ENCODE data around the gene KLC1.

KLC1 gene

DNA sequence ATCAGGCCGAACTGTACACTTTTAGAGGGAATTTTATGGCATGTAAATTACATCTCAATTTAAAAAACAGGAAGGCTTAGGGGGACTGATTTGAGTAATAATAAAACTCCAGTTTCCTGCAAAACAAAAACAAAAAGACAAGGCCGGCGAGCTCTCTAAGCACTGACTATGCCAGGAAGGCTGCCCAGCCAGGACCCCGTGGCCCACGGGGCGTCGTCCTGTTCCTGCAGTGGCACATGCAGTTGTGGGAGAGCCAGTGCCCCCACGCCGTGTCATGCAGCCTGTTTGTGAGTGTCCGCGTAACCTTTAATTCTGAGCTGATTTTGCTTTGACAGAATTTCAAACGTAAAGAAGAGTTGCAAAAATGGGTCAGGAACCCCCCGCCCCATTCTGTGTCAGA lies 75.7 kb downstream of the KLC1 start:
- DNase-seq (ENCODE audit: low read depth), result no peak
- H3K4me3 ChIP-seq (ENCODE audit: low read length), result no peak overlapping the region
- TF ChIP-seq, protein P1, sequence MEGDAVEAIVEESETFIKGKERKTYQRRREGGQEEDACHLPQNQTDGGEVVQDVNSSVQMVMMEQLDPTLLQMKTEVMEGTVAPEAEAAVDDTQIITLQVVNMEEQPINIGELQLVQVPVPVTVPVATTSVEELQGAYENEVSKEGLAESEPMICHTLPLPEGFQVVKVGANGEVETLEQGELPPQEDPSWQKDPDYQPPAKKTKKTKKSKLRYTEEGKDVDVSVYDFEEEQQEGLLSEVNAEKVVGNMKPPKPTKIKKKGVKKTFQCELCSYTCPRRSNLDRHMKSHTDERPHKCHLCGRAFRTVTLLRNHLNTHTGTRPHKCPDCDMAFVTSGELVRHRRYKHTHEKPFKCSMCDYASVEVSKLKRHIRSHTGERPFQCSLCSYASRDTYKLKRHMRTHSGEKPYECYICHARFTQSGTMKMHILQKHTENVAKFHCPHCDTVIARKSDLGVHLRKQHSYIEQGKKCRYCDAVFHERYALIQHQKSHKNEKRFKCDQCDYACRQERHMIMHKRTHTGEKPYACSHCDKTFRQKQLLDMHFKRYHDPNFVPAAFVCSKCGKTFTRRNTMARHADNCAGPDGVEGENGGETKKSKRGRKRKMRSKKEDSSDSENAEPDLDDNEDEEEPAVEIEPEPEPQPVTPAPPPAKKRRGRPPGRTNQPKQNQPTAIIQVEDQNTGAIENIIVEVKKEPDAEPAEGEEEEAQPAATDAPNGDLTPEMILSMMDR (conservative IDR thresholded peaks at IDR 0.05; ENCODE audit: low read depth, low read length), result no peak

DNA sequence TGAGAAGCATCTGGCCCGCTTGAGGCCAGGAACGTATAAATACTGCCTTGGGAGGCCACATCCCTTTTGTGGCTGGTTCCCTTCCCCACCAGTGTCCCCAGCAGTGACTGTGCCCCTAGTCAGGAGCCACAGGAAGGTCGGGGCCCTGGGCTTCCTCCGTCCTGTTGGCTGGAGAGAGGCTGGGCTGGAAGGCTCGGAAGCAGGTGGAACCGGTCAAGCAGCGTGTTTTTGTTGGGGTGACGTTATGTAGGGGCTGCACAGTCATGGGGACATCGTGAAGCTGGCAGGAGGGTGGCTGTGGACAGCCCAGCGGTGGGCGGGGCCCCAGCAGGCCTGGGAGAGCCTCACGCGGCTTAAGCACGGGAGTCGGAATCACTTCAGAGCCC lies 76.1 kb downstream of the KLC1 start:
- TF ChIP-seq, protein P1 (conservative IDR thresholded peaks at IDR 0.05; ENCODE audit: low read depth, low read length), result no peak
- no peak for DNase-seq (ENCODE audit: low read depth)
- H3K4me3 ChIP-seq (ENCODE audit: low read length), result no peak overlapping the region

DNA sequence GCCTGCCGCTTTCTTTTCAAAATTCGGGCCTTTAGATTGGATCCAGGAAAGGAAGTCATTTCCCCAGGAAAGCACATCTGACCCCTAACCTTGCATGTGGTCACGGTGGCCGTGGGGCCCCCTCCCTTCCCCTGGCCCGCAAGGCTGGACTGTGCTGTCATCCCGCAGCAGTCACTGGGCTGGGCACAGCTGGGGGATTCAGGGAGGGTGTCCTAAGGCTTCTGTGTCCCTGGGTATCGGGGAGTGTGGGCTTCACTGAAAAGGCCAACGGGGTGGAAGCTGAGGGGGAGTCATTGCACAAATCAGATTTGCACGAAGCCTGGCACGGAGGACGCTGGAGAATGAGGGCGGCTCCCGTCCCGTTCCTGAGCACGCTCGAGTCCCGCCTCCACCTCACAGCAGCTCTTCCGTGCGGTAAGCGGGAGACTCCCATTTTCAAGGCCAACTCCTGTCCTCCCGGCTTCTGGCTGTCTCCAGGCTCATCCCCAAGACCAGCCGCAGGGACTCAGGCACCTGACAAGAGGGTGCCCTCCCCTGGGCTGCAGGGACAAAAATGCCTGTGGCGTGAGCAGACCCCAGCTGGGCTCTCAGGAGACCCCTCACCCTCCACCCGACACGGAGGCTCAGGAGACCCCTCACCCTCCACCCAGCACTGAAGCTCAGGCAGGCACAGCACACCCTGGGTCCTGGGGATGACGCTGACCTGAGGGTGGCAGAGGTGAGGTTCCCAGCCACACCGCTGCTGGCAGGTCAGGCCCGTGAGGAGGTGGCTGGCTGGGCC lies 76.7 kb downstream of the KLC1 start:
- TF ChIP-seq, protein P1 (conservative IDR thresholded peaks at IDR 0.05; ENCODE audit: low read depth, low read length), result no peak
- H3K4me3 ChIP-seq (ENCODE audit: low read length), result no peak overlapping the region
- no peak for DNase-seq (ENCODE audit: low read depth)

DNA sequence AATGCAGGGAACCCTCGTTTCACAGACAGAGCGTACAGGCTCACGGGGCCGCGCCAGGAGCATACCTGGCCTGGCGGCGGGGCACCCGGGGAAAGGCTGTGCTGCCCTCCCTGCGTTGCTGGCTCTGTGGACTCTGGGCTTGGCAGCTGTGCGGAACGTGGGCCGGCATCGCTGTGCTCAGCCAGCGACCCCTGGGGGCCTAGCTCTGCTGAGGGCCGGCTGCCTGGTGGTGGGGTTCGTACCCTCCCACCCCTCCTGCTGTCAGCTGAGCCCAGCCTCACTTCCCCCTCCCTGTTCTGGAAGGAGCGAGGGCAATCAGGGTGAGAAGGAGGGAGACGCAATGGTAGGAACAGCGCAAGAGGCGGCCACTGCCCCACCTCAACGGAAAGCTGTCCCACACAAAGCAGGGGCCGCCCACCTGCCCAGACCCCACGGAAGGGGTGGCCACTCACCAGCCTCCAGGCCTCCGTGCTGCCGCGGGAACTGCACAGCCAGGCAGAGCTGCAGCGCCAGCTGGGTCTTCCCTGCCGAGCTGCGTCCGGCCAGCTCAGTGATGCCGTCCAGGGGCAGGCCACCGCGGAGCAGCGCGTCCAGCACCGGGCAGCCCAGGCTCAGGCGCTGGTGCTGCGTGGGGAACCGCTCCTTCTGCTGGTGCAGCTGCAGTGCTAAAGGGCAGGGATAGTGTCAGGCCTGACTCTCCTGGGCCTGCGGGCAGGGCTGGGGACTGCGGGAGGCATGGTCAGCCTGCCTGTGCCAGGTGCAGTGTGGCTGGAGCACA lies 77.7 kb downstream of the KLC1 start:
- no peak for DNase-seq (ENCODE audit: low read depth)
- TF ChIP-seq, protein P1 (conservative IDR thresholded peaks at IDR 0.05; ENCODE audit: low read depth, low read length), result no peak
- H3K4me3 ChIP-seq (ENCODE audit: low read length), result no peak overlapping the region

DNA sequence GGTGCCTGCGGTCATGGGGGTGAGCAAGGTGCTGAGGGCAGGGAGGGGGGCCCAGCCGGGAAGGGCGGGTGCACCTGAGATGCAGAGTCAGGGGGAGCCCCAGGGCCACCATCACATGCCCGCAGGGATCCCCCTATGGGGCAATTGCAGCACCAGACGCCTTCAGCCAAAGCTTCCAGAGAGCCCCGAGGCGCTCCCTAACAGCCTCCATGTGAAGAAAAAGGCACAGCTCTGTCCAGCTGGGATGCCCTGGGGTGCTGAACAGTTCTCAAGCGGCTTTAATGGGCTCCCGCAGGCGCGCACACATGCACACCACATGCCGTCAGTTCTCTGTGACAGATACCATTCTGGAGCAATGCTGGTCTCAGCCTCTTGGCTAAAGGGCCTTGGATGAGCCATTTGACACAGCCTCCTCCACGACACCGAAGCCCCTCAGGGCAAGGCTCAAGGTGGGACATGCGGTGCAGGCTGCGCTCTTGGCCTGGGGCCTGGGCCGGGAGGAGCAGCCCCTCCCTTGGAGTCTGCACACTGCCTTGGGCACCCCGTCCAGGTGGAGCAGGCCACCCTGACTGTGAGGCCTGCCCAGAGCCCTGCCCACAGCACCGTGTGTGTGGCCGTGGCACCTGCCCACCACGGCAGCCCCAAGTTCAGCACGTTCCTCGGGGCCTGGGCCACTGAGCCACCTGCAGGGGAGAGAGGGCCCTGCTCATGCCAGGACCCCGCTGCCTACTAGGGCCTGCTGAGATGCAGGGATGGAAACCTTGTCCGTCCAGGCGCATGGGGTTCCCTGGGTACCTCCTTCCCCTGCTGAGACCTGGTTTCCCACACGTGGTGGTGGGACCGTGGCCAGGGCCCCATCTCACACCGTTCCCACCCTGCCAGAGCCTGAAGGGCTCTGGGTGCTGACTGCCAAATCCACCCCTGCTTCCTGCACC lies 78.6 kb downstream of the KLC1 start:
- H3K4me3 ChIP-seq (ENCODE audit: low read length), result no peak overlapping the region
- no peak for DNase-seq (ENCODE audit: low read depth)
- TF ChIP-seq, protein P1 (conservative IDR thresholded peaks at IDR 0.05; ENCODE audit: low read depth, low read length), result no peak

DNA sequence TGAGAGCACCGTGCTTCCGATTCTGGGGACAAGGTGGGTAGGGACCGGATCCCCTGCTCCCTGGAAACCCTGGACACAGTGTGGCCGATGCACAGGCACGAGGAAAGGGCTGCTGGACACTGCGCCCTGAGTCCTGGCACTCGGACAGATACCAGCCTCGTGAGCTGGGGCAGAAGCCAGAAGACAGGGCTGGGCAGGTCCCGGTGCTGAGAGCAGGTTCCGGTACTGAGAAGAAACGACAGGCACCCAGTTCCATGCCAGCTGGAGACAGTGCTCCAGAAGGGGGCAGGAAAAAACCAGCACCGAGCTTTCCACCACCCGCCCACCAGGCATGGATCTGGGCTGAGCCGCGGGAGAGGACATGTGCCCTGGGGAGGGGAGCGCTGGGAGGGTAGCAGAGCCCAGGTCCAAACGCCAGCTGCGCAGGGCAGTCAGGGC lies 79.8 kb downstream of the KLC1 start:
- DNase-seq (ENCODE audit: low read depth), result no peak
- no peak overlapping the region for H3K4me3 ChIP-seq (ENCODE audit: low read length)
- TF ChIP-seq, protein P1 (conservative IDR thresholded peaks at IDR 0.05; ENCODE audit: low read depth, low read length), result no peak
